Activated naive CD4-positive, alpha-beta T cell treated with anti-CD3 and anti-CD28 coated beads, Interleukin-2, amount 50 U/mL, for 24 hours (primary cell): Measurements from ENCODE around the gene DDX24.
A peak's percentile ranks its signal among the peaks of the same experiment; 100 is the strongest.

Experiments
- H3K27ac Mint-ChIP-seq: one replicate; pipeline ENCODE4 v1.8.0; 2021; ENCODE audit warnings: mild to moderate bottlenecking, mixed read lengths
- H3K27me3 Mint-ChIP-seq: one replicate; pipeline ENCODE4 v1.8.0; 2021; ENCODE audit warnings: mixed read lengths
- H3K36me3 Mint-ChIP-seq: one replicate; pipeline ENCODE4 v1.8.0; 2021; ENCODE audit warnings: mixed read lengths
- H3K4me1 Mint-ChIP-seq: one replicate; pipeline ENCODE4 v1.8.0; 2021; ENCODE audit warnings: mixed read lengths
- H3K4me3 Mint-ChIP-seq: one replicate; pipeline ENCODE4 v1.8.0; 2021; ENCODE audit warnings: mild to moderate bottlenecking, mixed read lengths
- H3K9me3 Mint-ChIP-seq: one replicate; pipeline ENCODE4 v1.8.0; 2021; ENCODE audit warnings: mixed read lengths

Gene DDX24

DNA sequence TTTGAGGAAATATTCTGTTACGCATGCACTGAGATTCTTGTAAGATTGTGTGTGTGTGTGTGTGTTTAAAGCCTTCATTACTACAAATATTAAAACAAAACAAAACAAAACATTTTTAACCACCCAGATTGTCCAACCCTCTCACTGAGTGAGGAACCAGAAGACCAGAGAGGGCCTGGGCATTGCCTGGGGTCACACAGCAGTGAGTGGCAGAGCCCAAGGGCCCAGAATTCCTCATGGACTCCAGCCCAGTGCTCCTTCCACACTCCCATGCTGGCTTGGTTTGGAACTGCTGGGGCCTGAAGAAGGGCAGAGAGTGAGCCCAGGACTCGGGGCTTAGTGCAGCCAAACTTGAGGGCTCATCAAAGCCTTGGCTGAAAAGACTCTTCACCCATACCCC, 56.5 kb downstream of the DDX24 start:
- H3K36me3 Mint-ChIP-seq = no peaks in the 10 kb centered on the region
- H3K27ac Mint-ChIP-seq = no peak overlapping the region
- H3K9me3 Mint-ChIP-seq = no peaks in the 10 kb centered on the region
- peaks cover 13% of the 10 kb centered on the region for H3K4me1 Mint-ChIP-seq
- no peak overlapping the region for H3K4me3 Mint-ChIP-seq
- H3K27me3 Mint-ChIP-seq = no peaks in the 10 kb centered on the region

DNA sequence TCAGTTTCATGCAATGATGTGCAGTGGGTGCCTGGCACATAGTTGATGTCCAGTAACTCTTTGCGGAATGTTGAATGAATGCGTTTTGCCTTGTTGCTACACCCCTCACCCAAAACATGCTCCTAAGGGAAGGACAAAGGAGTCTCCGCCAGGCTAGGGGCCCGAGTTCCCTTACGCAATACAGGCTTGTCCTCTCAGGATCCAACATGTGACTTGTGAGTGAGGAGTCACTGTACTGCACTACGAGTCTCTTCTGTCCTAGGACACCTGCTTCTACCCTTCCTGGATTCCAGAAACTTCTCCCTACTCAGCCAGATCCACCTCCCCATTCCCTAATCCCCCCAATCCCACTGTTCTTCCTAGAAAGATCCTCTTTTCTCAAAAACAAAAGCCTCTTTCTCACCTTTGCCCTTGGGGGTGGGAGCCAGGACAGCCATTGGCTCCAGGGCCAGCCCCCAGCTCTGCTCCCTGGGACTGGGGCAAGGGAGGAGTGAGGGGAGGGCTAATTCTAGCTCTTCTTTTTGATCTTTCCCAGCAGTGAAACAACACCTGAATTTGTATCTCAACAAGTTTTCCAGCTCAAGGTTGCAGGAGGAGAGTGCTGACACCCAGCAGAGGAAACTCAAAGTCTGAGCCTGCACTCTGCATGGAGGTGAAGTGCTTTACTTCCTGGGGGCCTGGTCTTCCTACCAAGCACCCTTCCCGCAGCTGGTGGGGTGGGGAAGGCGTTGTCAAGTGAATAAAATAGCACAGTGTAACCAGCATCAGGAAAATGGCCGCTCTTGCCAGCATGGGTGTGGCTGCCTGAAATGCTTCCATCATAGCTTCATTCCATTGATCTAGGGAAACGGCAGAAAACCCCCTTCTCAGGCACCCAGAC, 58.2 kb downstream of the DDX24 start:
- Mint-ChIP-seq H3K27ac (no peak overlapping the region), H3K4me3 (no peak overlapping the region), H3K4me1 (peaks cover 5% of the 10 kb centered on the region)

DNA sequence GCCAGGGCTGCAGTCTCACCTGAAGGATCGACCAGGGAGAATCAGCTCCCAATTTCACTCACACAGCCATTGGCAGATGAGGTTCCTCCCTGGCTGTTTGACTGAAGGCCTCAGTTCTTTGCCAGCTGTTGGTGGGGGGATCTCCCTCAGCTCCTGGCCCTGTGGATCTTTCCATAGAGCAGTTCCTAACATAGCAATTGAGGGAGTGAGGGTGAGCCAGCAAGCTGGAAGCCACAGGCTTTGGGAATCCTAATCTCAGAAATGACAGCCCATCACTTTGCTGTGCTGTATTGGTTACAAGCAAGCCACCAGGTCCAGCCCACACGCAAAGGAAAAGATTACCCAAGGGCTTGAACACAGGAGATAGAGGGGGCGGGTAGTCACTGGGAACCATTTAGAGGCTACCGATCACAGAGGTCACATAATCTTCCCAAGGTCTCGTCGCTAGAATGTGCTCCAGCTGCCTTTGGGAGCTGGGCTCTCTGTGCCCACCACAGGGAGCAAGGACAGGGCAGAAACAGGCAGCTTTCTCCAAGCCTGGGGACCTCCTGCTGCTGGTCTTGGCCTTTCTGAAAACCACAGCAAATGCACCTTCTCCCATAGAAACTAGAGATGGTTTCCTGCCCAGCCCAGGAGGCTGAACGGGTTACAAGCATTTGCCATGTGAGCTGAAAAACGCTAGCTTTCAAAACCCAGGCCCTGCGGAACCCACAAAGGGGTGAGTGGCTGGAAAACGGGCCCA, 59.4 kb downstream of the DDX24 start:
- H3K4me3 Mint-ChIP-seq = no peak overlapping the region
- H3K27me3 Mint-ChIP-seq = no peaks in the 10 kb centered on the region
- no peaks in the 10 kb centered on the region for H3K9me3 Mint-ChIP-seq
- H3K27ac Mint-ChIP-seq = no peak overlapping the region
- peaks cover 5% of the 10 kb centered on the region for H3K4me1 Mint-ChIP-seq
- no peaks in the 10 kb centered on the region for H3K36me3 Mint-ChIP-seq

More for the DNA sequence above, 58.2 kb downstream of the DDX24 start:
- no peaks in the 10 kb centered on the region for H3K9me3 Mint-ChIP-seq
- H3K36me3 Mint-ChIP-seq = no peaks in the 10 kb centered on the region
- H3K27me3 Mint-ChIP-seq = no peaks in the 10 kb centered on the region

DNA sequence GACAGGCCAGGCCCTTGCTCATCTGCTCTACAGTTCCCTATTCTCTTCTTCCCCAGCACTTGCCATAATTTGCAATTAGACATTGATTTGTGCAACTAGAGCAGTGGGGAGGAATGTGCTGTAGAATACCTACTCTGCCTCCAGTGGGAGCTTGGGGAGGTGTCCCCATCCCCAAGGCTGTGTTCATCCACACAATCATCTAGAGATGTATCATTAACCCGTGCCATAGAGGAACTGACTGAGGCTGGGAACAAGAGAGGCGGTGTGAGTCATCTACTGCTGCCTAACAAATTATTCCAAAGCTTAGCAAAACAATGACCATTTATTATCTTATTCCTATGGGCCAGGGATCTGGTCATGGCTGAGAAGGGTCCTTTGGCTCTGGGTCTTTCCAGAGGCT, 60.0 kb downstream of the DDX24 start:
- no peaks in the 10 kb centered on the region for H3K36me3 Mint-ChIP-seq

DNA sequence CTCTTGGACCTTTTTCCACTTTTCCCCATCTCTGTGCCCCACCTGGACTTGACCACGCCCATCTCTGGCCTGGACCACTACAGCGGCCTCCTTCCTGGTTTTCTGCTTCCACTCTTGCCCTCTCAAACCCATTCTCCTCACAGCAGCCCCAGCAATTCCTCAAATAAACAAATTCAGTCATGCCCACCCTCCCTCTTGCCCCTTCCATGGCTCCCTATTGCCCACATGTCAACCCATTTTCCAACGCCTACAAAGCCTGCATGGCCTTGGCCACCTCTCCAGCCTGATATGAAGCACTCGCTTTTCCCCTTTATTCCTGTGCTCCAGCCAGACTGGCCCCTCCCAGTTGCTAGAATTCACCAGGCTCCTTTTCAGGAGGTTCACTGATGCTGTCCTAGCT, 60.7 kb downstream of the DDX24 start:
- Mint-ChIP-seq H3K4me3 (no peak overlapping the region), H3K27ac (no peak overlapping the region), H3K4me1 (no peaks in the 10 kb centered on the region), H3K27me3 (no peaks in the 10 kb centered on the region), H3K9me3 (no peaks in the 10 kb centered on the region), H3K36me3 (no peaks in the 10 kb centered on the region)

More for the DNA sequence above, 60.0 kb downstream of the DDX24 start:
- no peak overlapping the region for H3K4me3 Mint-ChIP-seq
- H3K9me3 Mint-ChIP-seq = no peaks in the 10 kb centered on the region
- peaks cover 3% of the 10 kb centered on the region for H3K4me1 Mint-ChIP-seq
- no peaks in the 10 kb centered on the region for H3K27me3 Mint-ChIP-seq
- H3K27ac Mint-ChIP-seq = no peak overlapping the region

DNA sequence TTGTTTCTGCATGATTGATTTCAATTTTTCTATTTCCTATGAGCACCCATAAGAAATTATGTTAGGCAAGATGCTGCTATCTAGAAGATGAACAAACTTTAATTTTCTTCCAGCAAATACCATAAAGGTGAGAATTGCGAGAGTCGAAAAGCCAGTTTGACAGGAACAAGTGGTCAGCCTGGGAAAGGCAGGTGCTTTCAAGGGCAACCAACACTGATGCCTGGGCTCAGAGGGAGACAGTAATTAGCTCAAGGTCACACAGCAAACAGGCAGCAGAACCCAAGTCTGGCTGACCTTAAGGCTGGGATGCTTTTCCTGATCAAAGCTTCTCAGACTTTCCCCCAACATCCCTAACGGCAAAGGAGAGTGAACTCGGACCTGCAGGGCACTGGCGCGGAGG, 61.7 kb downstream of the DDX24 start:
- no peaks in the 10 kb centered on the region for H3K27me3 Mint-ChIP-seq

DNA sequence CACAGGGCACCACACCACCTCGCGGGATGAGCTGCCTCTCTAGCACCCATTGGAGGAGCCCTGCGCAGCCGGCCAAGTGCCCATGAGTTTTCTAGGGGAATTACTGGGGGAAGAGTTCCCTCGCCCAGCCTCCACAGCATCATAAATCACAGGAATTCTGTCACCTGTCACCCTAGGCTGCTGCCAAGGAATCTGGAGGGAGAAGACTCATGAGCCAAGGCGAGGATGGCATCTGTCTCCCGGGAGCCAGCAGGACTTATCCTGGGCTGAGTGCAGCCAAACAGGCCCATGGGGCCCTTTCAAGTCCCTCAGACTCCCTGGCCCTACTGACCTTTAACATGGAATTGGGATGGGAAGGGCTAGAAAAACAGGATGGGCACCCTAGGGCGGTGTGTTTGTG, 62.7 kb downstream of the DDX24 start:
- no peaks in the 10 kb centered on the region for H3K4me1 Mint-ChIP-seq
- no peak overlapping the region for H3K4me3 Mint-ChIP-seq
- no peak overlapping the region for H3K27ac Mint-ChIP-seq

More for the DNA sequence above, 61.7 kb downstream of the DDX24 start:
- Mint-ChIP-seq H3K36me3 (no peaks in the 10 kb centered on the region), H3K27ac (no peak overlapping the region), H3K9me3 (no peaks in the 10 kb centered on the region), H3K4me3 (no peak overlapping the region), H3K4me1 (no peaks in the 10 kb centered on the region)

DNA sequence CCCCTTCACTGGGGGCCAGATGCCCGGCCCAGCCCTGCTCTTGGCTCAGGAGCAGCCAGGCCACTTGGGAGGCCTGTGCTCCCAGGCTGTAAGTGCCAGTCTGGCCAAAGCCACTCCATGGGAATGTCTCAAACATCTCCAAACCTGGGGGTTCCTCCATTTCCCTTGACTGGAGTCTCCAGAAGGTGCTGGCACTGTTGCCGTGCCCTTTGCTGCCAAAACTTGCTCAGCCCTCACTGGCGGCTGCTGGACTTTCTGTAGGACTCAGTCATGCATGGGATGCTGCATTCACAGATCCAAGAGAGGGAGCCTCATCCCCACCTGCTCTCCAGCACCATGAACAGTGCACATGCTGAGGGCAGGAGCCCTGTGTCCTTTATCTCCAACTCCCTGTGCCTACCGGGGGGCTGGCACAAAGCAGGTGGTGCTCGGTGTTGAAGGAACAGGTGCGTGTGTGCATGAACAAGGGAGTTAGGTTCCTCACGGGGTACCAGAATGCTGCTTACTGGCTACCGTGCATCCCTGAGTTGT, 64.5 kb downstream of the DDX24 start:
- H3K4me1 Mint-ChIP-seq = peaks cover 9% of the 10 kb centered on the region
- no peaks in the 10 kb centered on the region for H3K27me3 Mint-ChIP-seq
- no peaks in the 10 kb centered on the region for H3K36me3 Mint-ChIP-seq
- H3K27ac Mint-ChIP-seq = no peak overlapping the region
- no peaks in the 10 kb centered on the region for H3K9me3 Mint-ChIP-seq
- H3K4me3 Mint-ChIP-seq = no peak overlapping the region

More for the DNA sequence above, 62.7 kb downstream of the DDX24 start:
- no peaks in the 10 kb centered on the region for H3K36me3 Mint-ChIP-seq
- H3K27me3 Mint-ChIP-seq = no peaks in the 10 kb centered on the region
- H3K9me3 Mint-ChIP-seq = no peaks in the 10 kb centered on the region

DNA sequence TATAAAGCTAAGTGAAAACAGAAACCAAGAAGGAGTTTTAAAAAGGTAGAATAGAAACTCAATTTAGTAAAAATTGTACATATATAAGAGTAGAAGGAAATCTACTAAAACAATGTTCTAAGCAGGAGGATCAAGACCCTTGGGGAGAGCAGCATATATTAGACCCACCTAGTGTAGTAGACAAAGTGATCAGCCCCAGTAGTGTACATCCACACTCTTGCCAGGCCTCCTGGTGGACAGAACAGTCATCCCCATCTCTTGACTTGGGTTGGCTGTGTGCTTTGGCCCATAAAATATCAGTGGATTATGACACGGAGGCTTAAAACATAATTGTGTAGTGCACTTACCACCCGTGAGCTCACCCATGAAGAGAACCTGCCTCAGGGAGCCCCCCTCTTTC, 65.8 kb downstream of the DDX24 start:
- H3K27me3 Mint-ChIP-seq = no peaks in the 10 kb centered on the region

DNA sequence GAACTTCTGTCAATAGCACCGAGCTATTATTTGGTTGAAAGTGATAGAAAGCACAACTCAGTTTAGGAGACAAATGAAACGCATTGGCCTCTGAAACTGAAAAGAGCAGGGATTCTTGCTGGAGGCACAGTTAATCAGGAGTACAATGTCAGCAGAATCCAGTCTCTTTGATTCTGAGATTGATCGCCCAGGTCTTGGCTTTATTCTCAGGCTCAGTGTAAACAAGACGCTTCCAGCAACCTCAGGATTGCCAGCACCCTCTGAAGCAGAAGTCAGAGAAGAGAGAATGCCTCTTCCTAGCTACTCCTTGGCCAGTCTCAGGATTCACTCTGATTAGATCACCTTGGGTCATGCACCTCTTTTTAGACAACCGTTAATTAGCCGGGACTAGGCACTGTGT, 66.6 kb downstream of the DDX24 start:
- peaks cover 23% of the 10 kb centered on the region for H3K4me1 Mint-ChIP-seq
- H3K27ac Mint-ChIP-seq = no peak overlapping the region
- no peaks in the 10 kb centered on the region for H3K27me3 Mint-ChIP-seq
- no peaks in the 10 kb centered on the region for H3K9me3 Mint-ChIP-seq
- no peak overlapping the region for H3K4me3 Mint-ChIP-seq
- H3K36me3 Mint-ChIP-seq = no peaks in the 10 kb centered on the region

More for the DNA sequence above, 65.8 kb downstream of the DDX24 start:
- Mint-ChIP-seq H3K36me3 (no peaks in the 10 kb centered on the region), H3K4me1 (peaks cover 16% of the 10 kb centered on the region), H3K9me3 (no peaks in the 10 kb centered on the region), H3K27ac (no peak overlapping the region), H3K4me3 (no peak overlapping the region)

DNA sequence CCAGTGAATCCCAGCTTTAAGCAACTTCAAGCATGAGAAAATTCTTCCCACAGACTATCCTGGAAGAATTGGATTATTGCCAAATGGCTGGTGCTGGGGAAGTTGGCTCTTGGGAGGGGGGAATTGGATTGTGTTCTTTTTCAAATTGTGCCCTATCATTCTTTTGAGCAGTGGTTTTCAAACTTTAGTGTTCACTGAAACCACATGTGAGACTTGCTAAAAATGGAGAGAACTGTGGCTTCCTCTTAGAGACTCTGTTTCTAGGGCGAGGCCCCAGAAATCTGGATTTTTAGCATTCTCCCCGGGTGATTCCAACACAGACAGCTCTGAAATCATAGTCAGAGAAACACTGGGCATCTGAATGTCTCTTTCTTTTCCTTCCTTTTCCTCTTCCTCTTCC, 69.2 kb downstream of the DDX24 start:
- Mint-ChIP-seq H3K9me3 (no peaks in the 10 kb centered on the region), H3K4me1 (peaks cover 26% of the 10 kb centered on the region), H3K4me3 (peak overlapping the region; percentile 7), H3K36me3 (no peaks in the 10 kb centered on the region), H3K27me3 (no peaks in the 10 kb centered on the region), H3K27ac (peak overlapping the region; percentile 8)

DNA sequence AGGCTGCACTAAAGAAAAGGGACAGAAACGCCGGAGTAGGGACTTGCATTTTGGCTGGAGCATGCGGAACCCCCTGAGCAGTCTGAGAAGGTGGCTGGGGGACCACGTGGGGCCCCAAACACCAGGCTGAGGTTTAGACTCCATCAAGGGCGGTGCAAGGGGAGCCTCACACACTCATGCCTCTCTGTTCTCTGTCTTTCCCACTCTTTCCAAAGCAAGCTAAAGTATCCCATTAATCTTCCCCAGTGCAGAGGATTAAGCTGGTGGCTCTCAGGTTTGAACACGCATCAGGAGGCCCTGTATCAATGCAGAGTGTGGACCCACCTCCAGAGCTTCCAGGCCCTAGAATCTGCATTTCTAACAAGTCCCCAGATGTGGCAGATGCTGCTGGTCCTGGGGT, 70.4 kb downstream of the DDX24 start:
- Mint-ChIP-seq H3K9me3 (no peaks in the 10 kb centered on the region), H3K4me1 (peaks cover 26% of the 10 kb centered on the region), H3K4me3 (no peak overlapping the region), H3K27ac (peak overlapping the region; percentile 62), H3K27me3 (no peaks in the 10 kb centered on the region), H3K36me3 (no peaks in the 10 kb centered on the region)

DNA sequence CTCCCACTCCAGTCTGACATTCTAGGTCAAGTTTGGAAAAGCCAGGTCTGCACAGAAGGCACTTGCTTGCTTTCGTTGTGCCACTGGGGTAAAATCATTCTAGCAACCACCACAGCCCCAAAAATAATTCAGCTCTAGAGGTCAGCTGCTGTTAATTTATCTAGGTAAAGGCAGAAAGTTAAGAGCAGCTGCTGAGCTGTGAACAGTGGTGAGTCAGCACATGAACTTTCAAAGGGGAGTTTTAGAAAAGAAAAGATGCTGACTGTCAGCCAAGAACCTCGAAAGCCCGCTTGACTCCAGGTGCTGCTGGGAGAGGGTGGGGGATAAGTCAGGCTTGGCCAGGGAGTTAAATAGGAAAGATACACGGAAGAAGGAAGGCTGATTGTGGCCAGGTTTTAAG, 71.2 kb downstream of the DDX24 start:
- Mint-ChIP-seq H3K4me3 (no peak overlapping the region), H3K36me3 (no peaks in the 10 kb centered on the region), H3K4me1 (peaks cover 26% of the 10 kb centered on the region), H3K27me3 (no peaks in the 10 kb centered on the region), H3K9me3 (no peaks in the 10 kb centered on the region), H3K27ac (no peak overlapping the region)

DNA sequence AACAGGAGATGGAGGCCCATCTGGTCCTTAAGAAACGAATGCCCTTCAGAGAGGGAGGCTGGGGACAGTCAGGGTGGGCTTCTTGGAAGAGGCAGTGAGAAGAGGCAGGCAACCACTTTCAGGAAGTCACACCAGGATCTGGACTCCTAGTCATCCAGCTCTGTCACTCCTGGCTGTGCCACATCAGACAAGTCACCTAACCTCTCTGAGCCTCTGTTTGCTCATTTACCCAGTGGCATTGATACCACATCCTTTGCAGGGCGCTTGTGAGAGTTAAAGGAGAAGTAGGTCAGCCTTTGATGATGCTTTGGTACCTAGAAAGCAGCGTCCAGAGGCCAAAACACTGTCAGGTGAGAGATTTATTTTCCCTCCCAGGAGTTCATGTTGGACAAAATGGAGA, 72.8 kb downstream of the DDX24 start:
- Mint-ChIP-seq H3K27ac (no peak overlapping the region), H3K9me3 (no peaks in the 10 kb centered on the region), H3K36me3 (no peaks in the 10 kb centered on the region), H3K4me3 (no peak overlapping the region), H3K4me1 (peaks cover 26% of the 10 kb centered on the region), H3K27me3 (no peaks in the 10 kb centered on the region)

DNA sequence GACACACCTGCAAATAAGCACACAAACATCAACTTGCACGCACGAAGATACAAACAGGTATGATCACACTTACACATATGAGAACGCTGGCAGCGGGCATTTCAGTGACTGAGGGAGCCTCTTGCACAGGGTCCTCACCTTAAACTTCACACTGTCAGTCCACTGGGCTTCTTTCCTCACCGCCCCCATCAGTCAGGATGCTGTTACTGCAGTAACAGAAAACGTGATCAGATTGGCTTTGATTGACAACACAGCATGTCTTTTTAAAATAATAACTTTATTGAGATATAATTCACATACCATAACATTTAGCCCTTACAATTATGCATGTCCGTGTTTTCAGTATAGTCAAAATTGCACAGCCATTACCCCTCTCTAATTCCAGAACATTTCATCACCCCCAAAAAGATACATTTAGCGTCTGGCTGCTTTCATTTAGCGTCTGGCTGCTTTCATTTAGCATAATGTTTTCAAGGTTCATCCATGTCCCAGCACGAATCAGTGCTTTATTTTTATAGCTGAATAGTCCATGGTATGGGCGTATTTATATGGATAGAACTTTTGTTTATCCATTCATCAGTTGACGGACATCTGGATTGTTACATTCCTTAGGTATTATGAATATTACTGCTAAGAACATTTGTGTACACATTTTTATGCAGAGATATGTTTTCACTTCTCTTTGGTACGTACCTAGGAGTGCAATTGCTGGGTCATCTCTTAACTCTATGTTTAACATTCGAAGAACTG, 75.5 kb downstream of the DDX24 start:
- H3K4me1 Mint-ChIP-seq = peaks cover 16% of the 10 kb centered on the region
- no peaks in the 10 kb centered on the region for H3K27me3 Mint-ChIP-seq
- no peaks in the 10 kb centered on the region for H3K36me3 Mint-ChIP-seq
- no peaks in the 10 kb centered on the region for H3K9me3 Mint-ChIP-seq
- H3K27ac Mint-ChIP-seq = peak overlapping the region; percentile 32
- no peak overlapping the region for H3K4me3 Mint-ChIP-seq
